Smooth muscle cell (in vitro differentiated cells): ENCODE results near the gene AJM1. TPM values are rescaled to one million over a fixed set of nuclear protein-coding genes. Genes with fewer than 3 reads are reported as not detected.
"Not testable (repeated sequence)": the region's sequence is repeated elsewhere in the genome, so short reads cannot be mapped to it uniquely, and the experiment has no call there.

Source experiments
- DNase-seq: peaks from one replicate; lab custom pipeline; 2025; ENCODE audit not compliant: unreplicated experiment; lab: John Stamatoyannopoulos, UW
- H2AFZ ChIP-seq: fragments of 200-600 bp; sonication (generic); 2 replicates; pipeline ENCODE4 v1.6.0; 2016; ENCODE audit warnings: antibody characterized with exemption, low read depth, mild to moderate bottlenecking
- H3F3A ChIP-seq: fragments of 200-600 bp; sonication (generic); 2 replicates; pipeline ENCODE4 v1.6.0; 2017; ENCODE audit warnings: antibody characterized with exemption, low read depth
- H3K27ac ChIP-seq: fragments of 200-600 bp; sonication (generic); 2 replicates; pipeline ENCODE4 v1.5.1; 2016; ENCODE audit warnings: low read depth, mild to moderate bottlenecking
- H3K27me3 ChIP-seq: fragments of 200-600 bp; sonication (generic); 2 replicates; pipeline ENCODE4 v1.6.1; 2016; ENCODE audit warnings: low read depth, mild to moderate bottlenecking
- H3K36me3 ChIP-seq: fragments of 200-600 bp; sonication (generic); 2 replicates; pipeline ENCODE4 v1.5.1; 2016; ENCODE audit warnings: low read depth
- H3K4me1 ChIP-seq: fragments of 200-600 bp; sonication (generic); 2 replicates; pipeline ENCODE4 v1.5.1; 2016; ENCODE audit warnings: low read depth
- H3K4me2 ChIP-seq: fragments of 200-600 bp; sonication (generic); 2 replicates; pipeline ENCODE4 v1.6.0; 2016; ENCODE audit warnings: mild to moderate bottlenecking
- H3K4me3 ChIP-seq: fragments of 200-600 bp; sonication (generic); 2 replicates; pipeline ENCODE4 v1.5.1; 2016; ENCODE audit warnings: mild to moderate bottlenecking
- H3K79me2 ChIP-seq: fragments of 200-600 bp; sonication (generic); 2 replicates; pipeline ENCODE4 v1.6.0; 2016; ENCODE audit warnings: low read depth, mild to moderate bottlenecking
- H3K9ac ChIP-seq: fragments of 200-600 bp; sonication (generic); 2 replicates; pipeline ENCODE4 v1.6.0; 2016; ENCODE audit warnings: low read depth
- H3K9me3 ChIP-seq: fragments of 200-600 bp; sonication (generic); replicated peaks from 2 replicates; pipeline ENCODE4 v1.5.1; 2016; ENCODE audit warnings: low read depth
- H4K20me1 ChIP-seq: fragments of 200-600 bp; sonication (generic); 2 replicates; pipeline ENCODE4 v1.6.0; 2016; ENCODE audit warnings: low read depth
- WGBS: methylation state at CpG from one replicate; pipeline ENCODE4 v1.1.7; 2016; ENCODE audit warnings: low lambda C conversion rate; 5-methylcytosine and 5-hydroxymethylcytosine counted together
- polyA plus RNA-seq: library from polyadenylated mRNA; unstranded; fragments of >200 nt; fragmentation: Nextera tagmentation; extraction: Ambion mirVana; gene quantifications from 2 replicates; pipeline ENCODE4 v1.2.1, GENCODE V29; 2016
- total RNA-seq: library from RNA; depleted of rRNA; stranded (reverse); fragments of >200 nt; gene quantifications from 2 replicates; pipeline ENCODE4 v1.2.3, GENCODE V29; 2014
- TF ChIP-seq, protein P1 (sequence below): fragments of 200-600 bp; sonication (generic); IDR thresholded peaks from 2 replicates; pipeline ENCODE4 v1.5.1; 2017; ENCODE audit warnings: borderline replicate concordance, mild to moderate bottlenecking, antibody characterized with exemption; ENCODE audit not compliant: insufficient read depth, poor library complexity, severe bottlenecking

The AJM1 gene
- total and polyA plus RNA-seq, 2 experiments from 2014 or later: 1.8 to 2.9 TPM

GRCh38 chr9:136799079-136799853, 43.0 kb upstream of the AJM1 start:
- Histone ChIP-seq H3K9me3 (no peaks in the 10 kb centered on the region), H3K4me2 (peak overlapping the region; percentile 95), H2AFZ (no peak overlapping the region), H3K27me3 (no peaks in the 10 kb centered on the region), H3K4me3 (peak overlapping the region; percentile 68), H3F3A (peaks cover 19% of the 10 kb centered on the region), H3K79me2 (no peaks in the 10 kb centered on the region), H3K9ac (no peak overlapping the region), H4K20me1 (no peaks in the 10 kb centered on the region), H3K27ac (no peak overlapping the region), H3K4me1 (peaks cover 28% of the 10 kb centered on the region), H3K36me3 (no peaks in the 10 kb centered on the region)
- 58% methylated on average over 35 of the region's 35 CpGs for WGBS
- DNase-seq: no peak
- TF ChIP-seq, protein P1, sequence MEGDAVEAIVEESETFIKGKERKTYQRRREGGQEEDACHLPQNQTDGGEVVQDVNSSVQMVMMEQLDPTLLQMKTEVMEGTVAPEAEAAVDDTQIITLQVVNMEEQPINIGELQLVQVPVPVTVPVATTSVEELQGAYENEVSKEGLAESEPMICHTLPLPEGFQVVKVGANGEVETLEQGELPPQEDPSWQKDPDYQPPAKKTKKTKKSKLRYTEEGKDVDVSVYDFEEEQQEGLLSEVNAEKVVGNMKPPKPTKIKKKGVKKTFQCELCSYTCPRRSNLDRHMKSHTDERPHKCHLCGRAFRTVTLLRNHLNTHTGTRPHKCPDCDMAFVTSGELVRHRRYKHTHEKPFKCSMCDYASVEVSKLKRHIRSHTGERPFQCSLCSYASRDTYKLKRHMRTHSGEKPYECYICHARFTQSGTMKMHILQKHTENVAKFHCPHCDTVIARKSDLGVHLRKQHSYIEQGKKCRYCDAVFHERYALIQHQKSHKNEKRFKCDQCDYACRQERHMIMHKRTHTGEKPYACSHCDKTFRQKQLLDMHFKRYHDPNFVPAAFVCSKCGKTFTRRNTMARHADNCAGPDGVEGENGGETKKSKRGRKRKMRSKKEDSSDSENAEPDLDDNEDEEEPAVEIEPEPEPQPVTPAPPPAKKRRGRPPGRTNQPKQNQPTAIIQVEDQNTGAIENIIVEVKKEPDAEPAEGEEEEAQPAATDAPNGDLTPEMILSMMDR: no peak

GRCh38 chr9:136799854-136800657, 42.2 kb upstream of the AJM1 start:
- no peaks in the 10 kb centered on the region for H3K36me3 ChIP-seq
- peak overlapping the region; percentile 68 for H3K4me3 ChIP-seq
- no peaks in the 10 kb centered on the region for H3K79me2 ChIP-seq
- peaks cover 28% of the 10 kb centered on the region for H3K4me1 ChIP-seq
- peak overlapping the region; percentile 95 for H3K4me2 ChIP-seq
- WGBS: 1% methylated on average over 59 of the region's 63 CpGs
- TF ChIP-seq, protein P1: no peak
- H2AFZ ChIP-seq: no peak overlapping the region
- no peaks in the 10 kb centered on the region for H4K20me1 ChIP-seq
- H3K27ac ChIP-seq: no peak overlapping the region
- H3K27me3 ChIP-seq: no peaks in the 10 kb centered on the region
- DNase-seq: peak; percentile 59
- no peak overlapping the region for H3K9ac ChIP-seq
- H3K9me3 ChIP-seq: no peaks in the 10 kb centered on the region
- peaks cover 16% of the 10 kb centered on the region for H3F3A ChIP-seq

DNA sequence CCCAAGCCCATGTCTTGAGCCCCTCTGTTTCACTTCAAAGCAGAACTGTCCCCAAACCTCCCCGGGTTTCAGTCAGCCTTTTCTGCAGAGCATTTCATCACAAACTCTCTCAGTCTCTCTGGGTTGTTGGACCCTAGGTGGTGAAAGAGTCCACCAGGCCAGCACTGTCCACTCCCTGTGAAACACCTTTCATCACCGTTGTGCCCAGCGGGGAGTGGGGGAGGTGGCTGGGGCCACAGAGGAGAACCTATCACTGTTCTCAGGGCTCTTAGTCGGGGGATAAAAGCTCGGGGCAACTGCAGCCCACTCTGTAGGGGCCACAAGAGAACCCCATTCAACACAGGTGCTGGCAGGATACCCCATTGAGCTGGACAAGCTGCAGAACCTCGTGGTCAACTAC, 40.0 kb upstream of the AJM1 start:
- Histone ChIP-seq H3K4me3 (no peak overlapping the region), H4K20me1 (no peaks in the 10 kb centered on the region), H3F3A (peaks cover 16% of the 10 kb centered on the region), H3K36me3 (no peaks in the 10 kb centered on the region), H2AFZ (no peak overlapping the region), H3K4me1 (peaks cover 23% of the 10 kb centered on the region), H3K9me3 (no peaks in the 10 kb centered on the region), H3K79me2 (no peaks in the 10 kb centered on the region), H3K27ac (no peak overlapping the region), H3K9ac (no peak overlapping the region), H3K27me3 (no peaks in the 10 kb centered on the region), H3K4me2 (no peak overlapping the region)
- TF ChIP-seq, protein P1: no peak
- no peak for DNase-seq
- 98% methylated on average over 6 of the region's 6 CpGs for WGBS

DNA sequence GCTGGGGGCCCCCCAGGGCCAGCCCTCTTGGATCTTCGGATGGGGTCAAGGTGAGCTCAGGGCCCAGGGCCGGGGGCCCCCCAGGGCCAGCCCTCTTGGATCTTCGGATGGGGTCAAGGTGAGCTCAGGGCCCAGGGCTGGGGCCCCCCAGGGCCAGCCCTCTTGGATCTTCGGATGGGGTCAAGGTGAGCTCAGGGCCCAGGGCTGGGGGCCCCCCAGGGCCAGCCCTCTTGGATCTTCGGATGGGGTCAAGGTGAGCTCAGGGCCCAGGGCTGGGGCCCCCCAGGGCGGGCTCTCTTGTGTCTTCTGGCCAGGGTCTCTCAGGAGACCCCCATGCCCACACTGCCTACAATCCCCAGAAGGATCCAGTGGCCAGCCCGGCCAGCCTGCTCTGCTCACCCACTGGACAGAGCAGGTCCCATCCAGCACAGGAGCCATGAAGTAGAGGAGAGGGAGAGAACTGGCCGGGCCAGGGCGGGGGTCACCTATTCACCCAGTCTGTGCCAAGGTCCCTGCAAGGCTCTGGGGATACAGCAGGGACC, 39.2 kb upstream of the AJM1 start:
- H3K4me3 ChIP-seq, H3K36me3 ChIP-seq, H3F3A ChIP-seq, H3K4me2 ChIP-seq, H4K20me1 ChIP-seq, H2AFZ ChIP-seq, H3K79me2 ChIP-seq, H3K9me3 ChIP-seq, H3K27ac ChIP-seq, H3K27me3 ChIP-seq, DNase-seq, H3K9ac ChIP-seq: not testable (repeated sequence)
- peaks cover 24% of the 10 kb centered on the region for H3K4me1 ChIP-seq
- WGBS: 97% methylated on average over 8 of the region's 9 CpGs
